Liver (tissue), 9 donors: ENCODE data around the gene STOM. TPM values are rescaled to one million over a fixed set of nuclear protein-coding genes. Genes with fewer than 3 reads are reported as not detected.

Experiments used
- DNase-seq: peaks from one replicate; pipeline ENCODE4 v3.0.0-alpha.2; 2017; ENCODE audit warnings: low spot score
- H3K27ac ChIP-seq, 2 donors: one replicate each; pipeline ENCODE4 v1.7.0; 2013; ENCODE audit warnings: inconsistent platforms in 2 of 2, low read length in 2 of 2, control low read depth in 1 of 2, low read depth in 1 of 2, mild to moderate bottlenecking in 1 of 2
- H3K27me3 ChIP-seq, 4 donors: one replicate each; pipeline versions ENCODE4 v1.6.1 to v1.7.0; 2013; ENCODE audit warnings: low read length in 3 of 4, inconsistent platforms in 1 of 4, mild to moderate bottlenecking in 1 of 4, moderate library complexity in 1 of 4; ENCODE audit not compliant: control insufficient read depth in 4 of 4, insufficient read depth in 4 of 4
- H3K36me3 ChIP-seq, 4 donors: one replicate each; pipeline versions ENCODE4 v1.6.1 to v1.7.0; 2013; ENCODE audit warnings: low read length in 3 of 4, mild to moderate bottlenecking in 3 of 4, low read depth in 1 of 4, moderate library complexity in 1 of 4; ENCODE audit not compliant: control insufficient read depth in 4 of 4, insufficient read depth in 3 of 4
- H3K4me1 ChIP-seq, 4 donors: one replicate each; pipeline versions ENCODE4 v1.6.1 to v1.7.0; 2013; ENCODE audit warnings: low read length in 3 of 4, mild to moderate bottlenecking in 3 of 4, moderate library complexity in 1 of 4; ENCODE audit not compliant: control insufficient read depth in 4 of 4, insufficient read depth in 4 of 4
- H3K4me3 ChIP-seq, 3 donors: one replicate each; pipeline versions ENCODE4 v1.6.1 to v1.7.0; 2013; ENCODE audit warnings: low read length in 3 of 3, control low read depth in 1 of 3, low read depth in 1 of 3, mild to moderate bottlenecking in 1 of 3
- H3K9ac ChIP-seq, 2 donors: one replicate each; pipeline ENCODE4 v1.7.0; 2013; ENCODE audit warnings: low read length in 2 of 2, mild to moderate bottlenecking in 2 of 2, moderate library complexity in 2 of 2, control low read depth in 1 of 2, low read depth in 1 of 2
- H3K9me3 ChIP-seq, 4 donors: one replicate each; pipeline versions ENCODE4 v1.6.1 to v1.7.0; 2013; ENCODE audit warnings: low read length in 3 of 4; ENCODE audit not compliant: control insufficient read depth in 4 of 4
- FOXA1 ChIP-seq: IDR thresholded peaks from 2 replicates; pipeline ENCODE4 v1.6.1; 2016; ENCODE audit warnings: antibody characterized with exemption
- FOXA2 ChIP-seq: IDR thresholded peaks from 2 replicates; pipeline ENCODE4 v1.6.1; 2016; ENCODE audit warnings: antibody characterized with exemption
- GABPA ChIP-seq, 2 donors: IDR thresholded peaks in 1 of 2; conservative IDR thresholded peaks in 1 of 2; 2 replicates each; pipeline ENCODE4 v1.6.1; 2016; ENCODE audit warnings: antibody characterized with exemption in 2 of 2, mild to moderate bottlenecking in 1 of 2, moderate library complexity in 1 of 2
- HNF4A ChIP-seq, 2 donors: conservative IDR thresholded peaks; 2 replicates each; pipeline ENCODE4 v1.6.1; 2016; ENCODE audit warnings: antibody characterized with exemption in 2 of 2, mild to moderate bottlenecking in 2 of 2
- HNF4G ChIP-seq: IDR thresholded peaks from 2 replicates; pipeline ENCODE4 v1.6.1; 2016; ENCODE audit warnings: antibody characterized with exemption
- JUND ChIP-seq, 2 donors: IDR thresholded peaks; 2 replicates each; pipeline ENCODE4 v1.6.1; 2016; ENCODE audit warnings: antibody characterized with exemption in 2 of 2
- MAX ChIP-seq: IDR thresholded peaks from 2 replicates; pipeline ENCODE4 v1.6.1; 2016; ENCODE audit warnings: antibody characterized with exemption
- NR2F2 ChIP-seq: IDR thresholded peaks from 2 replicates; pipeline ENCODE4 v1.6.1; 2016; ENCODE audit warnings: antibody characterized with exemption
- RAD21 ChIP-seq, 2 donors: IDR thresholded peaks; 2 replicates each; pipeline ENCODE4 v1.6.1; 2016; ENCODE audit warnings: antibody characterized with exemption in 2 of 2, mild to moderate bottlenecking in 2 of 2
- REST ChIP-seq: IDR thresholded peaks from 2 replicates; pipeline ENCODE4 v1.6.1; 2016; ENCODE audit warnings: antibody characterized with exemption, mild to moderate bottlenecking
- RXRA ChIP-seq, 2 donors: IDR thresholded peaks; 2 replicates each; pipeline ENCODE4 v1.6.1; 2017 to 2018; ENCODE audit warnings: antibody characterized with exemption in 2 of 2, mild to moderate bottlenecking in 1 of 2
- SP1 ChIP-seq: IDR thresholded peaks from 2 replicates; pipeline ENCODE4 v1.6.1; 2018; ENCODE audit warnings: antibody characterized with exemption, mild to moderate bottlenecking
- ZBTB33 ChIP-seq: IDR thresholded peaks from 2 replicates; pipeline ENCODE4 v1.6.1; 2016; ENCODE audit warnings: antibody characterized with exemption
- WGBS: extraction: QIAGEN DNeasy Blood & Tissue Kit; methylation state at CpG from one replicate; pipeline ENCODE4 v1.1.7; 2013; 5-methylcytosine and 5-hydroxymethylcytosine counted together
- polyA plus RNA-seq, 2 donors: library from polyadenylated mRNA; stranded (reverse) in 1 of 2; unstranded in 1 of 2; fragments of 200-250 nt in 1 of 2; fragments of >200 nt in 1 of 2; fragmentation: Nextera tagmentation in 1 of 2; extraction: Ambion mirVana in 1 of 2; gene quantifications; one replicate each; pipeline versions ENCODE4 v1.2.1 to v1.2.3, GENCODE V29; 2013 to 2015
- total RNA-seq, 2 donors: library from RNA; depleted of rRNA; stranded (reverse); fragments of >200 nt; gene quantifications; one replicate each; pipeline ENCODE4 v1.2.3, GENCODE V29; 2014
- donor health status: healthy.
- donor health status: healthy.
- donor health status: healthy.
- donor health status: healthy.
- donor health status: healthy.

STOM gene
- total and polyA plus RNA-seq, 4 donors: 150 to 398 (median 265) TPM

- 97% methylated on average over 6 of the region's 6 CpGs for WGBS
- no peaks in the 10 kb centered on the region for H3K9me3 ChIP-seq
- H3K27ac ChIP-seq: no peak overlapping the region
- no peak overlapping the region for H3K9ac ChIP-seq
- peaks cover 19 to 82% (median 69%) of the 10 kb centered on the region in 4 donors for H3K36me3 ChIP-seq
- no peaks in the 10 kb centered on the region for H3K27me3 ChIP-seq
- TF ChIP-seq NR2F2: no peak
- TF ChIP-seq MAX: no peak
- no peak for TF ChIP-seq JUND (IDR thresholded peaks at IDR 0.05)
- TF ChIP-seq HNF4G: no peak
- no peak for TF ChIP-seq ZBTB33
- TF ChIP-seq HNF4A (conservative IDR thresholded peaks at IDR 0.05): no peak
- TF ChIP-seq FOXA2: no peak
- TF ChIP-seq REST: no peak
- TF ChIP-seq RAD21 (IDR thresholded peaks at IDR 0.05): no peak
- no peak for TF ChIP-seq SP1
- TF ChIP-seq FOXA1: no peak
- no peak for TF ChIP-seq RXRA (IDR thresholded peaks at IDR 0.05)
- H3K4me1 ChIP-seq: peaks cover 0 to 2% (median under 1%) of the 10 kb centered on the region in 4 donors
- no peak overlapping the region for H3K4me3 ChIP-seq
- no peak for DNase-seq
Measured at GRCh38 chr9:121340676-121341392, 29.2 kb downstream of the STOM start.

GRCh38 chr9:121339437-121339836 lies 30.6 kb downstream of the STOM start:
- TF ChIP-seq ZBTB33 (no peak), NR2F2 (no peak), GABPA (IDR thresholded peaks at IDR 0.05 in 1 of 2, conservative IDR thresholded peaks at IDR 0.05 in 1 of 2) (no peak), RAD21 (IDR thresholded peaks at IDR 0.05) (no peak)
- Histone ChIP-seq H3K9ac (no peak overlapping the region), H3K4me1 (peaks cover 0 to 1% (median 0%) of the 10 kb centered on the region in 4 donors), H3K9me3 (no peaks in the 10 kb centered on the region), H3K36me3 (peaks cover 16 to 73% (median 64%) of the 10 kb centered on the region in 4 donors), H3K27ac (no peak overlapping the region), H3K4me3 (no peak overlapping the region), H3K27me3 (no peaks in the 10 kb centered on the region)
- 87% methylated on average over 2 of the region's 2 CpGs for WGBS
- DNase-seq: no peak
